HG02943 (cell line): ENCODE results near the gene TRIM14.
"Not testable (repeated sequence)": the region's sequence is repeated elsewhere in the genome, so short reads cannot be mapped to it uniquely, and the experiment has no call there.

Source experiments
- ATAC-seq: cut with Tn5 transposase; IDR thresholded peaks from one replicate; pipeline ENCODE4 v1.9.1; 2021; ENCODE audit warnings: mild to moderate bottlenecking, low read depth, moderate library complexity; ENCODE audit not compliant: unreplicated experiment

The TRIM14 gene

DNA sequence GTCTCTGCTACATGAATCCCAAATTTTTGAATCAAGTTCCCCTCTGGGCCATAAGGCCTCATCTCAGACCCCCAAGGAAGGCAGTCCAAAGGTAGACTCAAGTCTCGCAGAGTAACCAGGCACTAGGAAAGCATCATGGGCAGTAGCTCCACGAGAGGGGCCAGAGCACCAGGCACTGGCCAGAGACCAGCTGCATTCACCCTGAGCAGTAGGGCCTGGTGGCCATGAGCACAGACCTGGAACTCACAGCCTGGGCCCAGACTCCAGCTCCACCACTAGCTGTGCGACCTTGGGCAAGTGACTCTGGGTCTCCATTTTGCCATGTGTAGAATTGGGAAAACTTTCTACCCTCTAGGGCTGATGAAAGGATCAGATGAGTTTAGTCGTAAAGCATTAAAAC, 34.0 kb downstream of the TRIM14 start:
- ATAC-seq = no peak

DNA sequence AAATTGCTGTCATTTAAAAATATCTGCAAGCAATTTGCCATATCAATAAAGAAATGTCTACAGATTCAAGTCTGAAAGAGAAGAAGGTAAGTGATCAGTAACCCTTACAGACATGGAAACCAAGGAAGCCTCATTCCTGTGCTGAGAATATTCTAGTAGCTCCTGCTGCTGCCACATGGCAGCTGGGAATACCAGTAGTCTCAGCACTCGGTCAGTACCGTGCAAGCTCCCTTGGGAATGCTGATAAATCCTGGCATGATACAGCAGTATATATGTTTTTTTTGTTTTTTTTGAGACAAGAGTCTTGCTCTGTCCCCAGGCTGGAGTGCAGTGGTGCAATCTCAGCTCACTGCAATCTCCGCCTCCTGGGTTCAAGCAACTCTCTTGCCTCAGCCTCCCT, 34.6 kb downstream of the TRIM14 start:
- ATAC-seq = no peak

DNA sequence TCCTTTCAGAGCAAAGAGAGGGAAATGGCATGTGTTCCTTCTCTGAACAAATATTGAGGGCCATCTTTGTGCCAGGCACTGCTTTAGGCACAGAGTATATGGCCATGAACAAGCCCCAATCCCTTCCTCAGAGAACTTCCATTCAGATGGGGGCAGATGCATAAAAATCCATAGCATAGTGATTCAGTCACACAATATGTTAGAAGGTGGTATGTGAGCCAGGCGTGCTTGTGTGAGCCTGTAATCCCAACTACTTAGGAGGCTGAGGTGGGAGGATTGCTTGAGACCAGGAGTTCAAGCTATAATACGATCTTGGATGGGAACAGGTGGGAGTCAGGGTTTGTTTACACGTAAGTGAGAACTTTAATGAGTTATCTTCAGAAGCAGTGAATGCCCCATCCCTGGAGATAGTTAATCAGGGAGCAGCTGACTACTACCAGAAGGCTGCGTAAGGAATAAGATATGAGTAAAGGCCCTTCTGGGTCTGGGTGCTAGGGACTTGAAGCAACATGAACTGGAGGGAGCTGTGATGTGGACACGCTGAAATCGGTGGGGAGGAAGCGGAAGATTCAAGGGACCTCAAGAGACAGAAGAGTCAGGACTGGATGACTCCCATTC, 35.3 kb downstream of the TRIM14 start:
- ATAC-seq = no peak

DNA sequence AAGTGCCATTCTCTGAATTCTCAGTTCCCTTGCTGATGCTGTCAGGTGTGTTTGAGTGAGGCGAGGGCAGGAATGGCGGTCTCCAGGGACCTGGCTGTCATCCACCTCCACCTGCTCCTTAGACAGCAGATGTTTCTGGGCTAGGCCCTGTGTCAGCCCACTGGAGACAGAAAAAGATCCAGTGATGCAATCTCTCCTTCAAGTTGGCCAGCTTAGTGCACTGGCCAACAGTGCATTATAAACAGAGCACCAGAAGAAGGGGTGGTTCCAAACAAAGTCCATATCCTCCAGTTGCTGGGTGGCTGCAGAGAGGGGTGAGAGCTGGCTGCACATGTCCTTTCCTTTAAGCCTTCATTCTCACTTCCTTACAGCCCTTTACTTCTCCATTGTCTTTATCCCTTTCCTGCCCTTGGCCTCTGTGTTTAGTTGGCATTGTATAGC, 35.9 kb downstream of the TRIM14 start:
- ATAC-seq = no peak

DNA sequence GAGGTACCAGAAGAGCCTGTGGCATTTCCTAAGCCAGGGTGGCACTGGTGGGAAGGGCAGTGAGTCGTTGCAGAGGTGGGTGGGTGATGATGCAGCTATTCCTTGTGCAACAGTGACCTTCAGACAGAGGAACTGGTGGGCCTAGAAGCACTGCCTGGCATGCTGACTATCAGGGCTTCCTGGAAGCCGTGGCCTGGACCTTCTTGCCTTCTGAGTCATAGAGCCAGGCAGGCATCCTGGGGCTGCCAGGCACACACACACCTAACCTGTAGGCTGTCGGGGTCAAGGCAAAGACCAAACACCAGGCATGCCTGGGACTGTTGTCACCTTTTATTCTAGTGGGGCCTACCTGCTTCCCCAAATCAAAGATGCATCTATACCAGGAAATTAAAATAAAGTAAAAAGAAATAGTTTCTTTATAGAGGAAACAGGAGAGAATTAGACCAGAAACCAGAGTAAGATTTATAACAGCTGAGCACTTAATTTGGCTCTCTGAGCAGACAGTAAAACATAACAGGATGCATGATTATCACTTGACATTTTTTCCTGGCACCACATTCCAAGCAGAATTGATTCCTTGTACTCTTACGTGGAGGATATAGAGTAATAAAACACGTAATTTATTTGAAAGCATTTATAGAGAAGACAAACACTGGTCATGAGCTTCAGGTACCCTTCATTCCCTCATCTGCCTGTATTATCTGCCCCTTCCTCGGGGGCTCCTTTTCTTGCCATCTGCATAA, 37.4 kb downstream of the TRIM14 start:
- no peak for ATAC-seq

DNA sequence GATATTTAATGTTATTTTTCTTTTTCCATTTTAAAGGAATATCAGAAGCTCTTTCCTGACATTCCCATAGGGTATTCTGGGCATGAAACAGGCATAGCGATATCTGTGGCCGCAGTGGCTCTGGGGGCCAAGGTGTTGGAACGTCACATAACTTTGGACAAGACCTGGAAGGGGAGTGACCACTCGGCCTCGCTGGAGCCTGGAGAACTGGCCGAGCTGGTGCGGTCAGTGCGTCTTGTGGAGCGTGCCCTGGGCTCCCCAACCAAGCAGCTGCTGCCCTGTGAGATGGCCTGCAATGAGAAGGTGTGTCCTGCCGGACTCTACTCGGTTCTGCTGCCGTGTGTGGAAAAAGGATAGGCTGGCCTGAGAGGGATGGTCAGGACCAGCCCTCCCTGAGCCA, 38.2 kb downstream of the TRIM14 start:
- ATAC-seq = no peak

DNA sequence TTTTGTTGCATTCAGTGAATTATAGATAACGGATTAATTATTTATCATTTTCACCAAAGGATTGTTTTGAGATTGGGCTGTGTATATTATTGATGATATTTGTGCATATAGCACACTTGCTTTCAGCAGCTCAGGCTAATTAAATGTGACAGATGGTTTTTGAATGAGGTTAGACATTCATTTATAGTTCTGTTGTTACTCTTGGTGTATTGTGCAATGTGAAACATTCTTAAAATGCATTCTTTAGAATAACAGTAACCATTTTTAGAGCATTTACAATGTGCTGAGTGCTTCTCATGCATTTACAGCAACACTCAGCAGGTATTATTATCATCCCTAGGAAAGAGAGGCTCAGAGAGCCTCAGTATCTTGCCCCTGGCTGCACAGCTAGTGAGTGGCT, 38.7 kb downstream of the TRIM14 start:
- ATAC-seq = no peak

DNA sequence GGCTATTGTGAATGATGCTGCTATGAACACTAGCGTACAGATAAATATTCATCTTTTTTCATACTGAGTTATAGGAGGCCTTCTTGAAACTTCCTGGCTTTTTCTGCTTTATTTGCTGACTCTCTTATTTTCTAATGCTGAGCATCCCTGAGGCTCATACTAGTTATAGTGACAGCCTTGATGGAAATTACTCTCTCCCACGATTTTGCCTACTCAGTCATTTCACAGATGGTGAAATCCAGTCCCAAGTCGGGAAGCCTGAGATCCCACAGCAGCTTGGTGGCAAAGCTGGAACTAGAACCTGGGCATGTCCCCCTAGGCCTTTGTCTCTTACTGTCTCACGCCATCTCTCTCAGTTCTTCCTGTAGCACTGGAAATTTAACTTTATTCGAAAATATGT, 40.1 kb downstream of the TRIM14 start:
- no peak for ATAC-seq

DNA sequence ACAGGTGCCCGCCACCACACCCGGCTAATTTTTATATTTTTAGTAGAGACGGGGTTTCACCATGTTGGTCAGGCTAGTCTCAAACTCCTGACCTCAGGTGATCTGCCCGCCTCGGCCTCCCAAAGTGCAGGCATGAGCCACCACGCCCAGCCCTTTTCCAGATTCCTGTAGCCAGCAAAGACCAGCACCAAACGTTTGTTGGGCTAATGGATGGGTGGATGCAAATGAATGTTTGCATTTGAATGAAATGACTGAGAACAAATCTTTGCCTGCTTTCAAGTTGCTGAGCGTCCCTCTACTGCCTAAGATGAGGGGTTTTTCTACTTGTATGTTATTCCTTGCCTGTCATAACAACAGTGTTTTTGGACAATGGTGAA, 42.5 kb downstream of the TRIM14 start:
- not testable (repeated sequence) for ATAC-seq

DNA sequence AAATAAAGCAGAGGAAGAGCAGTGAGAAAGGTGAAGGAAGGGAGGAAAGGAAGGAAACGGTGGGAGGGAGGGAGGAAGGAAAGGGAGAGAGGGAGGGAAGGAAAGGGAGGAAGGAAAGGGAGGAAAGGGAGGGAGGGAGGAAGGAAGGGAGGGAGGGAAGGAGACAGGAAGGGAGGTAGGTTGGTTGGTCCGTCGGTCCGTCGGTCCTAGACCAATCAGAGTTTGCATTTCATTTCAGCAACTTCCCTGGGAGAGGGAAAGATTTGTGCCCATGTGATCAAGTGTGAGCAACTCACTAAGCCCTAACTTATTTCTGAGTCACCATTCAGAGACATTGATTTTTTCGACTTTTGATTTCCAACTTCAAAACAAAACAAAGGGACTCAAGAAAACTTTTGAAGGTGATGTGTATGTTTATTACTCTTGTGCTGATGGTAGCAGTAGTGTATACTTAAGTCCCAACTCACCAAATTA, 43.7 kb downstream of the TRIM14 start:
- no peak for ATAC-seq

DNA sequence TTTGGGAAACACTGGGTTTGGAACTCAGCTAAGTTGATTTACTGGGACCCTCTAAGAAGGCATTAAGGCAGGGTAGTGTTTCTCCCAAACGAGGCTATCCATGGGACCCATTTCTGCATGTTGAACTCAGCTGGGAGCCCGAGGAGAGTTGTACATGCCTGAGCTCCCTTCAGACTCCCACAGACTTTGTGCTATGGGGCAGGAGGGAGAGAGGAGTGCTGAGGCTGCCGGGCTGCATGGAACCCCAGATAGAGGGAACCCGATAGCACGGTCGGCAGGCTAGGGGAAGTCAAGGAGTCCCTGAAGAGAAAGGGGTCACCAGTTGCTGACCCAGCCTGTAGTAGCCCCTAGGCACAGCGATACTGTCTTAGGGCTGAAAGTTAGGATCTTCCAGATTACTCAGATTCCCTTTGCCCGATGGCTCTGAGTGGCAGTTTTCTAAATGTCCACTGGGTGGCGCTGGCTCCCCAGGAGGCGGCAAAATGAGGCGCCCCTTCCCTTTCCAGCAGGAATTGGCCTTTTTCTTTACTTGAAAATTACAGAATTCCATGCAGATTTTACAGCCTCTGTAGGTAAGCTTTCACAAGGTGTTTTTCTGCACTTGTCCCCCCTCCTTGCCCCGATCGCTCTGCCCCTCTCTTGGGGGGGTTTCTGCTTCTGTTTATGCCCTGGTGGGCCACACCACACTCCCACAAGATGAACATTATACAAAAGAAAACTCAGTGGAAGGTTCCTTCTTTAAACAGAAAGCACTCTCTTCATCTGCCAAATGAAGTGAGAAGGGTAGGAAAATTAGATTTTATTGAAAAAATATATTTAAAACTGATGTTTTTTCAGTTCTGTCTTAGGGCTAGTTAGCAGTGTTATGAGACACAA, 44.7 kb downstream of the TRIM14 start:
- ATAC-seq = no peak

DNA sequence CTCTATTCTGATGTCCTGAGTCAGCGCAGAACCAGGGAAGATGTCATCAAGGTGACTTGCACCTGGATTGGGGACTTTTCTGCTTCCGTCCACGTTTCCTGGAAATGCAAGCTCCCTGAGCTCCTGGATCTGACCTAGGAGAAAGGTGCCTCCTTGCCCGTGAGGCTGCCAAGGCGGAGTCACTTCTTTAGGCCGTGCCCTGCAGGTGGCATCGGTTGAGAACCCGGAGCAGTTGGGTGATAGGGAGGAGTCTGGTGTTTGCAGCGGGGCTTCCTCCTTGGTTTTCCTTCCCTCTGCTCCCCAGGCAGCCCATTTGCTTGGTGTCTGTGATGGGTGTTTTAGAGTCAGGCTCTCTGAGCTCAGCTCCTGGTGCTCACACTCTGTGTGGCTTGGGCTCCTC, 47.3 kb downstream of the TRIM14 start:
- no peak for ATAC-seq

DNA sequence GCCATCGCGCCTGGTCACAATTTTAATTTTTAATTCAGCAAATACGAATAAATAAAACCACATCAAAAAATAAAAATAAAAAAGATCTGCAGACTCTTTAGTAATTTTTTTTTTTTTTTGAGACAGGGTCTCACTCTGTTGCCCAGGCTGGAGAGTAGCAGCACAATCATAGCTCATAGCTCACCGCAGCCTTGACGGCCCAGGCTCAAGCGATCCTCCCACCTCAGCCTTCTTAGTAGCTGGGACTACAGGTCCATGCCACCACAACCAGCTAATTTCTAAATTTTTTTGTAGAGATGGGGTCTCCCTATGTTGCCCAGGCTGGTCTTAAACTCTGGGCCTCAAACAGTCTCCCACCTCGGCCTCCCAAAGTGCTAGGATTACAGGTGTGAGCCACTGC, 48.3 kb downstream of the TRIM14 start:
- no peak for ATAC-seq

DNA sequence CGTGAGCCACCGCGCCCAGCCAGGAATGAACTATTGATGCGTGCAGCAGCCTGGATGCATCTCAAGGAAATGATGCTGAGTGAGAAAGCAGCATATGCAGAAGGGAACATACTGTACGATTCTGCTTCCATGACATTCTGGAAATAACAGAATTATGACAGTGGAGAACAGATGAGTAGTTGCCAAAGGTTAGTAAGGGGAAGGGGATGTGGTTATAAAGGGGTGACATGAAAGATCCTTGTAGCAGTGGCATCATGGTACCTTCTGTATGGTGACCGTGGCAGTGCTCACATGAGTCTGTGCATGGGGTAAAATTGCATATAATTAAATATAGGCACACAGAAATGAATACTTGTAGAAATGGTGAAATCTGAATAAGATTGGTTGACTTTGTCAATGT, 49.5 kb downstream of the TRIM14 start:
- no peak for ATAC-seq

DNA sequence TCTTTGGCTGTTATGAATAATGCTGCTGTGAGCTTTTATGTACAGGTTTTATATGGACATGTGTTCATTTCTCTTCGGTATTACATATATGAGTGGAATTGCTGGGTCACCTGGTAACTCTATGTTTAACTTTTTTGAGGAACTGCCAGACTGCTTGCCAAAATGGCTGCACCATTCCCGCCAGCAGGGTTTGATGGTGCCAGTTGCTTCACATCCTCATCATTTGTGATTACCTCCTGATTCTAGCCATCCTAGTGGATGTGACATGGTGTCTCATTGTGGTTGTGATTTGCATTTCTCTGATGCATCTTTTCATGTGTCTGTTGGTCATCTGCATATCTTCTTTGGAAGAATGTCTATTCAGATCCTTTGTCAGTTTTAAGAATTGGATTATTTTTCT, 51.8 kb downstream of the TRIM14 start:
- ATAC-seq = no peak

DNA sequence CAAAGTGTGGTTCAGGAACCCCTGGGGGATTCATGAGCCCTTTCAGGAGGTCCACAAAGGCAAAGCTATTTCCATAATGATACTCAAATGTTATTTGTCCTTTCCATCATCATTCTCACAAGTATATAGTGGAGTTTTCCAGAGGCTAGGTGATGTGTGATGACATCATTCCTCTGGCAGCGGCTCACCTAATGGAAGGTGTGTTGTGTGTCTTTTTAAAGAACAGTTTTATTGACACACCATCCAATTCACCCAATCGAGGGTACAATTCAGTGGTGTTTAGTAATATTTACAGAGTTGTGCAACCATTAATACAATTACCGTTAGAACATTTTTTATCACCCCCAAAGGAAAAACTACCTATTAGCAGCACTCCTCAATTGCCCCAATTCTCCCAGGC, 52.8 kb downstream of the TRIM14 start:
- no peak for ATAC-seq

DNA sequence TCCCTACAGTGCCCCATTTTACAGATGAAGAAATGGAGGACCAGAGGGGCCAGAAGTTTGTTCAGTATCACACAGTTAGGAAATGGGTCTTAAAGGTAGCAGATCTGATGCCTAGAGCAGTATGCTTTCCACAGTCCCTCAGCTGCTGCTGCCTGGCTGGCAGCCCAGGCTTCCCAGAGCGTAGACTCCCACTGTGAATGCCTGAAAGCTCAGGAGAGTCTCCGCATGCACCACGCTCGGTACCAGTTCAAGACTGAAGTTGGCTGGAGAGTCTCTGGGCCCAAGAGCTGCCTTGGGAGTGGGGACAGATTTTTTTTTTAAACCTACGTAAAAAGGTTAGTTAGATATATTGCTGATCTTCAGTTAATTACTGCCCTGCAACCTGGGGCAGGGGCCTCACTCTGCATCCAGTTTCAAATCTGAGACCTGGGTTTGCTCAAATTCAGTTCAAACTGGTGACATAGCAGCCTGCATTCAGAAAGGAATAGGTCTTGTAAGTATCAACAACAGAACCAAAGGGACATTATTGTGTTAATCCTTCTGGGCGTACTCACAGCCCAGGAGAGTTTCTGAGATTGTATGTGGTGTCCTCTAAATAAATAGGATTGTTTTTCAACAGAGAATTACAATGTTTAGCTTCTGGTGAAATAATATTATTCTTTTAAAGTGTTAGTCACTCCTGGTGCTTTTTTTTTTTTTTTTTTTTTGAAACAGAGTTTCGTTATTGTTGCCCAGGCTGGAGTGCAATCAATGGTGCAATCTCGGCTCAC, 54.2 kb downstream of the TRIM14 start:
- ATAC-seq = no peak

DNA sequence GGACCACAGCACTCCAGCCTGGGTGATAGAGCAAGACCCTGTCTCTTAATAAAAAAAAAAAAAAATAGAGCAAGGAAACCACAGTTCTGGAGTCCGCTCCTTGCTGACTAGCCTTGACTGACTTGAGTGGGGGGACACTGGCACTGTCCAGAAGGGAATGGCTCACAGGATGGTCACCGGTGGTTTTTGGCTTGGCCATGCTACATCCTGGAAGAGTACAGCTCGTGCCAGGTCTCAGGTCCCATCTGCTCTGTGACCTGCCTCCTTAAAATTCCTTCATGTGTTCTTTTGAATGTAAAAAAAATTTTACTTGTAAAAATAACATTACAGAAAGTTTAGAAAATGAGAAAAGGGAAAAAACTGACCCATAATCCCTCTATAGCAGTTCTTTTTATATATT, 56.9 kb downstream of the TRIM14 start:
- no peak for ATAC-seq

DNA sequence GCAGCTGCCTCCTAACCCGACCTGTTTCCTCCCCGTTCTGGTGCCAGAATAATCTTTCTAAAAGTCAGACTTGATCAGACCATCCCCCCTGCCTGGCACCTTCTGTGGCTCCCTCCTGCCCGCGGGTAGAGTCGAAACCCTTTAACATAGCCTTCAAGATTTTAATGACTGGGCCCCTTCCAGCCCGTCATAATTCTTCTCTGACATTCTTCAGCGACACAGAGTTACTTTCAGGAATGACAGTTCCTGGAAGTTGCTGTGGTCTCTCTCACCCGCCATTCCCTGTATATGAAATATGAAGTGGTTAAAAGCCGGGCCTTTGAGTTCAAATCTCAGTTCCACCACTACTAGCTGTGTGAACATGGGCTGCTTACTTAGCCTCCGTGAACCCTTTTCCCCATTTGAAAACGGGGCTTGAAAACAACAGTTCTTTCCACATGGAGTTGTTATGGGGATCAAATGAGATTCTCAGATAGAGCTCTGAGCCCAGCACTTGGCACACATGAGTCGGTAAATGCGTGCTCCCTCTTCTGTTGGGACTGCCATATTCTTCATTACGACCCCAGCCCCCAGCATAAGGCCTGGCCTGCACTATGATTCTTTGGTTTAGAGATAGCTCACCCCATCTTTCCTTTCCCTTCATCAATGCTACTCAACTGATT, 61.8 kb downstream of the TRIM14 start:
- ATAC-seq = no peak
